Vagina (tissue), 2 donors: Measurements from ENCODE around the gene TBCA. TPM values are rescaled to one million over a fixed set of nuclear protein-coding genes. Genes with fewer than 3 reads are reported as not detected.

Experiments
- DNase-seq, 2 donors: peaks; one replicate each; pipeline ENCODE4 v3.0.0-alpha.2; 2017; ENCODE audit errors: extremely low spot score in 2 of 2
- H3K27ac ChIP-seq: fragments of 200-600 bp; sonication (generic); one replicate; pipeline ENCODE4 v1.5.1; 2019
- H3K27me3 ChIP-seq: fragments of 200-600 bp; sonication (generic); one replicate; pipeline ENCODE4 v1.5.1; 2019
- H3K36me3 ChIP-seq, 2 donors: fragments of 200-600 bp; sonication (generic); one replicate each; pipeline ENCODE4 v1.5.1; 2017 to 2019
- H3K4me1 ChIP-seq: fragments of 200-600 bp; sonication (generic); one replicate; pipeline ENCODE4 v1.5.1; 2019
- H3K4me3 ChIP-seq, 2 donors: fragments of 200-600 bp; sonication (generic); 1 replicate in 1 of 2; 2 replicates in 1 of 2; pipeline ENCODE4 v1.5.1; 2016 to 2019
- H3K9me3 ChIP-seq: fragments of 200-600 bp; sonication (generic); one replicate; pipeline ENCODE4 v1.5.1; 2019
- CTCF ChIP-seq, 3 experiments: fragments of 450-650 bp in 2 of 3; fragments of 200-600 bp in 1 of 3; sonication (generic) in 1 of 3; IDR thresholded peaks; one replicate each; pipeline ENCODE4 v1.5.1; 2017 to 2019; ENCODE audit warnings: antibody characterized with exemption in 3 of 3, mild to moderate bottlenecking in 2 of 3, moderate library complexity in 2 of 3
- POLR2A ChIP-seq, 2 donors: fragments of 450-650 bp; IDR thresholded peaks; one replicate each; pipeline ENCODE4 v1.6.1; 2017; ENCODE audit warnings: antibody characterized with exemption in 2 of 2, mild to moderate bottlenecking in 2 of 2, moderate library complexity in 2 of 2
- POLR2AphosphoS5 ChIP-seq, 2 donors: sonication (generic); formaldehyde crosslinking; IDR thresholded peaks; one replicate each; pipeline ENCODE4 v1.9.0; 2017; ENCODE audit warnings: antibody characterized with exemption in 2 of 2, mild to moderate bottlenecking in 2 of 2, low read depth in 1 of 2; ENCODE audit not compliant: insufficient read depth in 1 of 2
- intact Hi-C: fragments of 100-400 bp; cut with DNase I; formaldehyde crosslinking; loops from one replicate; pipeline ENCODE4 v1.15.1; 2023
- total RNA-seq: library from RNA; depleted of rRNA; stranded (reverse); fragments of >200 nt; gene quantifications from one replicate; pipeline ENCODE4 v1.2.3, GENCODE V29; 2016

Gene TBCA
- total RNA-seq, 1 donor from 2014 or later = 142 TPM

GRCh38 chr5:77791926-77792325, 15.8 kb upstream of the TBCA start:
- intact Hi-C loops = no loop called here
- no peak for DNase-seq

GRCh38 chr5:77791356-77791755, 15.2 kb upstream of the TBCA start:
- intact Hi-C loops = no loop called here
- Histone ChIP-seq H3K36me3 (no peaks in the 10 kb centered on the region), H3K27ac (no peak overlapping the region), H3K4me1 (no peaks in the 10 kb centered on the region), H3K4me3 (no peak overlapping the region), H3K27me3 (no peaks in the 10 kb centered on the region), H3K9me3 (no peaks in the 10 kb centered on the region)
- TF ChIP-seq POLR2AphosphoS5 (IDR thresholded peaks at IDR 0.05; ENCODE audit: insufficient read depth in 1 of 2, low read depth in 1 of 2) = no peak
- no peak for TF ChIP-seq CTCF (IDR thresholded peaks at IDR 0.05)
- no peak for TF ChIP-seq POLR2A (IDR thresholded peaks at IDR 0.05)
- DNase-seq = no peak

More at GRCh38 chr5:77791926-77792325, 15.8 kb upstream of the TBCA start:
- Histone ChIP-seq H3K36me3 (no peaks in the 10 kb centered on the region), H3K4me3 (no peak overlapping the region), H3K9me3 (no peaks in the 10 kb centered on the region), H3K4me1 (no peaks in the 10 kb centered on the region), H3K27me3 (no peaks in the 10 kb centered on the region), H3K27ac (no peak overlapping the region)
- TF ChIP-seq POLR2AphosphoS5 (IDR thresholded peaks at IDR 0.05; ENCODE audit: insufficient read depth in 1 of 2, low read depth in 1 of 2) = no peak
- no peak for TF ChIP-seq POLR2A (IDR thresholded peaks at IDR 0.05)
- no peak for TF ChIP-seq CTCF (IDR thresholded peaks at IDR 0.05)

GRCh38 chr5:77785229-77785628, 9.1 kb upstream of the TBCA start:
- no peaks in the 10 kb centered on the region for H3K9me3 ChIP-seq
- no peak for DNase-seq
- no peak for TF ChIP-seq CTCF (IDR thresholded peaks at IDR 0.05)
- TF ChIP-seq POLR2A (IDR thresholded peaks at IDR 0.05) = no peak
- TF ChIP-seq POLR2AphosphoS5 (IDR thresholded peaks at IDR 0.05; ENCODE audit: insufficient read depth in 1 of 2, low read depth in 1 of 2) = no peak
- no peak overlapping the region for H3K4me3 ChIP-seq
- no peak overlapping the region for H3K27ac ChIP-seq
- H3K27me3 ChIP-seq = no peaks in the 10 kb centered on the region
- no peaks in the 10 kb centered on the region for H3K36me3 ChIP-seq
- H3K4me1 ChIP-seq = no peaks in the 10 kb centered on the region
- intact Hi-C loops = no loop called here

- DNase-seq = no peak
- H3K4me3 ChIP-seq = no peak overlapping the region
- TF ChIP-seq CTCF (IDR thresholded peaks at IDR 0.05) (no peak), POLR2A (IDR thresholded peaks at IDR 0.05) (no peak), POLR2AphosphoS5 (IDR thresholded peaks at IDR 0.05; ENCODE audit: insufficient read depth in 1 of 2, low read depth in 1 of 2) (no peak)
- intact Hi-C loops = no loop called here
- H3K27ac ChIP-seq = no peak overlapping the region
- H3K27me3 ChIP-seq = no peaks in the 10 kb centered on the region
- no peaks in the 10 kb centered on the region for H3K4me1 ChIP-seq
- no peaks in the 10 kb centered on the region for H3K9me3 ChIP-seq
- no peaks in the 10 kb centered on the region for H3K36me3 ChIP-seq
Measured at GRCh38 chr5:77784735-77785134, 8.6 kb upstream of the TBCA start.

- no peak for TF ChIP-seq POLR2A (IDR thresholded peaks at IDR 0.05)
- no peak for TF ChIP-seq CTCF (IDR thresholded peaks at IDR 0.05)
- no peak for TF ChIP-seq POLR2AphosphoS5 (IDR thresholded peaks at IDR 0.05; ENCODE audit: insufficient read depth in 1 of 2, low read depth in 1 of 2)
- Histone ChIP-seq H3K27me3 (no peaks in the 10 kb centered on the region), H3K4me3 (no peak overlapping the region), H3K4me1 (no peaks in the 10 kb centered on the region), H3K9me3 (no peaks in the 10 kb centered on the region), H3K27ac (no peak overlapping the region), H3K36me3 (no peaks in the 10 kb centered on the region)
- no peak for DNase-seq
- intact Hi-C loops = no loop called here
Measured at GRCh38 chr5:77781076-77781475, 4.9 kb upstream of the TBCA start.
